ENCODE results near the gene EXOC4. TPM values are rescaled to one million over a fixed set of nuclear protein-coding genes. Genes with fewer than 3 reads are reported as not detected.

EXOC4 gene
- total RNA-seq, 1 experiment from 2014 or later: 71.0 TPM

- no peak for TF ChIP-seq SIN3A (IDR thresholded peaks at IDR 0.05; ENCODE audit: borderline replicate concordance, insufficient read depth, low read depth, low read length)
- TF ChIP-seq POLR2AphosphoS5 (IDR thresholded peaks at IDR 0.05; ENCODE audit: low read depth, low read length): no peak
- no peak for TF ChIP-seq CTCF (IDR thresholded peaks at IDR 0.05)
- no peak for TF ChIP-seq TCF7L2 (IDR thresholded peaks at IDR 0.05; ENCODE audit: low read depth, low read length)
- TF ChIP-seq REST (IDR thresholded peaks at IDR 0.05; ENCODE audit: insufficient read depth in 1 of 2, low read depth in 2 of 2, low read length in 1 of 2): no peak
- intact Hi-C loops (cut with micrococcal nuclease; ENCODE audit: unreplicated experiment): no loop called here
- H3K4me3 ChIP-seq (ENCODE audit: low read depth in 2 of 2, low read length in 2 of 2): no peak overlapping the region
- H3K27me3 ChIP-seq (ENCODE audit: control insufficient read depth, insufficient read depth, low read length): no peaks in the 10 kb centered on the region
- no TSS peak for BruUV-seq (replicated peaks)
- DNase-seq (ENCODE audit: low read depth, low spot score): no peak
- H3K9me3 ChIP-seq (ENCODE audit: control insufficient read depth, insufficient read depth, low read depth, low read length): no peaks in the 10 kb centered on the region
- CTCF ChIA-PET: no interaction called here
- no peak for ATAC-seq
- H3K27ac ChIP-seq (ENCODE audit: low read length): no peak overlapping the region
- in situ Hi-C loops (cut with HindIII; ENCODE audit: low pct_unique_long_range_greater_than_20kb, low sequenced_read_pairs): no loop called here
- no peaks in the 10 kb centered on the region for H3K4me1 ChIP-seq (ENCODE audit: control insufficient read depth, insufficient read depth, low read length)
- H3K36me3 ChIP-seq (ENCODE audit: control insufficient read depth, insufficient read depth, low read length): no peaks in the 10 kb centered on the region; the same call in 1 of the 2 replicates
- POLR2A ChIA-PET: no interaction called here
Measured at GRCh38 chr7:133292631-133293030, 39.8 kb downstream of the EXOC4 start.

- Histone ChIP-seq H3K4me3 (ENCODE audit: low read depth in 2 of 2, low read length in 2 of 2) (no peak overlapping the region), H3K36me3 (ENCODE audit: control insufficient read depth, insufficient read depth, low read length) (no peaks in the 10 kb centered on the region; the same call in 1 of the 2 replicates), H3K27ac (ENCODE audit: low read length) (no peak overlapping the region), H3K9me3 (ENCODE audit: control insufficient read depth, insufficient read depth, low read depth, low read length) (no peaks in the 10 kb centered on the region), H3K4me1 (ENCODE audit: control insufficient read depth, insufficient read depth, low read length) (no peaks in the 10 kb centered on the region), H3K27me3 (ENCODE audit: control insufficient read depth, insufficient read depth, low read length) (no peaks in the 10 kb centered on the region)
- no peak for TF ChIP-seq REST (IDR thresholded peaks at IDR 0.05; ENCODE audit: insufficient read depth in 1 of 2, low read depth in 2 of 2, low read length in 1 of 2)
- TF ChIP-seq CTCF (IDR thresholded peaks at IDR 0.05): no peak
- TF ChIP-seq POLR2AphosphoS5 (IDR thresholded peaks at IDR 0.05; ENCODE audit: low read depth, low read length): no peak
- TF ChIP-seq TCF7L2 (IDR thresholded peaks at IDR 0.05; ENCODE audit: low read depth, low read length): no peak
- no peak for TF ChIP-seq SIN3A (IDR thresholded peaks at IDR 0.05; ENCODE audit: borderline replicate concordance, insufficient read depth, low read depth, low read length)
- ATAC-seq (no peak), DNase-seq (ENCODE audit: low read depth, low spot score) (no peak)
- in situ Hi-C loops (cut with HindIII; ENCODE audit: low pct_unique_long_range_greater_than_20kb, low sequenced_read_pairs) (no loop called here), intact Hi-C loops (cut with micrococcal nuclease; ENCODE audit: unreplicated experiment) (no loop called here)
- no TSS peak for BruUV-seq (replicated peaks)
- ChIA-PET CTCF (interaction anchor here (0.6 kb wide), 1 partner anchor 27 kb away, joined by 3 read pairs; no protein-coding TSS in a partner anchor), POLR2A (no interaction called here)
Measured at GRCh38 chr7:133293384-133294160, 40.7 kb downstream of the EXOC4 start.

All from Panc1 (cell line).